Measurements from ENCODE around the gene TBC1D9. TPM values are rescaled to one million over a fixed set of nuclear protein-coding genes. Genes with fewer than 3 reads are reported as not detected.

The TBC1D9 gene
- total and polyA plus RNA-seq, 2 of the 13 experiments (the other 11 are each of a cell fraction or from before 2014, with no cell fraction given): 11.9 to 12.2 TPM

- DNase-seq (ENCODE audit: low spot score): no peak
- Histone ChIP-seq H3K27ac (ENCODE audit: extremely low read length, insufficient read depth, low read length) (peak overlapping the region; percentile 31), H3K36me3 (replicated peaks in 1 of 2; ENCODE audit: control insufficient read depth in 1 of 2, insufficient read depth in 2 of 2, low read length in 2 of 2) (no peaks in the 10 kb centered on the region), H3K79me2 (ENCODE audit: insufficient read depth, low read length) (peaks cover 70% of the 10 kb centered on the region), H4K20me1 (ENCODE audit: insufficient read depth, low read length) (no peaks in the 10 kb centered on the region), H2AFZ (ENCODE audit: low read length) (no peak overlapping the region), H3K4me1 (ENCODE audit: insufficient read depth, low read length) (peaks cover 64% of the 10 kb centered on the region), H3K27me3 (ENCODE audit: control insufficient read depth in 1 of 2, insufficient read depth in 2 of 2, low read length in 2 of 2) (no peaks in the 10 kb centered on the region), H3K9ac (ENCODE audit: insufficient read depth, low read depth, low read length) (no peak overlapping the region), H3K4me3 (replicated peaks in 1 of 3; ENCODE audit: insufficient read depth in 1 of 3, low read depth in 2 of 3, low read length in 3 of 3) (no peak overlapping the region), H3K4me2 (ENCODE audit: low read depth, low read length) (no peak overlapping the region), H3K9me3 (ENCODE audit: low read length) (no peaks in the 10 kb centered on the region)
- FAIRE-seq: no peak
- ChIA-PET CTCF (ENCODE audit: low intra/inter-chr PET ratio, low total read pairs) (no interaction called here), POLR2A (interaction anchor here (0.8 kb wide), 1 partner anchor 27 kb away, joined by 5 read pairs; no protein-coding TSS in a partner anchor)
- in situ Hi-C loops (cut with HindIII; ENCODE audit: extremely low pct_ligation_motif_present, low pct_unique_long_range_greater_than_20kb) (no loop called here), intact Hi-C loops (cut with micrococcal nuclease; ENCODE audit: unreplicated experiment) (no loop called here)
- BruUV-seq (replicated peaks): no TSS peak
- no peak for ATAC-seq
- WGBS (ENCODE audit: low lambda C conversion rate): 86% methylated on average over 4 of the region's 4 CpGs
- TF ChIP-seq ZNF792 (CRISPR knock-in tag; IDR thresholded peaks at IDR 0.05): no peak
- TF ChIP-seq POGK (CRISPR knock-in tag; conservative IDR thresholded peaks at IDR 0.05): no peak
- no peak for TF ChIP-seq NFATC3 (CRISPR knock-in tag; IDR thresholded peaks at IDR 0.05)
- no peak for TF ChIP-seq ZNF335 (CRISPR knock-in tag; IDR thresholded peaks at IDR 0.05)
- TF ChIP-seq MATR3 (CRISPR knock-in tag; IDR thresholded peaks at IDR 0.05): no peak
- TF ChIP-seq DZIP1 (CRISPR knock-in tag; IDR thresholded peaks at IDR 0.05): no peak
- no peak for TF ChIP-seq ZBTB49 (CRISPR knock-in tag; IDR thresholded peaks at IDR 0.05; ENCODE audit: borderline replicate concordance)
- TF ChIP-seq BATF2 (CRISPR knock-in tag; IDR thresholded peaks at IDR 0.05): no peak
- TF ChIP-seq ZNF468 (CRISPR knock-in tag; IDR thresholded peaks at IDR 0.05): no peak
- TF ChIP-seq REST (IDR thresholded peaks at IDR 0.05; ENCODE audit: borderline replicate concordance in 1 of 2, low read depth in 1 of 2, low read length in 2 of 2): no peak
- no peak for TF ChIP-seq RCOR2 (CRISPR knock-in tag; IDR thresholded peaks at IDR 0.05)
- no peak for TF ChIP-seq PRPF4 (IDR thresholded peaks at IDR 0.05; ENCODE audit: low read depth, low read length, poor library complexity, severe bottlenecking)
- TF ChIP-seq RFX3 (CRISPR knock-in tag; IDR thresholded peaks at IDR 0.05): no peak
These were observed 20.3 kb downstream of the TBC1D9 start for GRCh38 chr4:140735779-140736391.

Measured in HepG2 (cell line).